ENCODE results near the gene ZNF609.
A peak's percentile ranks its signal among the peaks of the same experiment; 100 is the strongest.
"Not testable (repeated sequence)": the region's sequence is repeated elsewhere in the genome, so short reads cannot be mapped to it uniquely, and the experiment has no call there.

The ZNF609 gene

DNA sequence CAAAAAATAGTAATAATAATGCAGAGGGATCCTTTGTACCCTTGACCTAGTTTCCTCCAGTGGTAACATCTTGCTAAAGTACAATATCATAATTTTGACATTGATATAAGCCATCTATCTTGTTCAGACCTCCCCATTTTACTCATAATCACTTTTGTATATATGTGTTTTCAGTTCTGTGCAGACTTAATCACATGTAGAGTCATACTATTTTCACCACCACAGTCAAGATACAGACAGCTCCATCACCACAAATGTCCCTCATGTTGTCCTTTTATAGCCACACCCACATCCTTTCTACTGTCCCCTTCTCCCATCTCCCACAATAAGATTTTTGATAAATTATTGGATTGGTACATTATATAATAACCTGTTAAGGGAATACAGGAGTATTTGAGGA lies 25.4 kb downstream of the ZNF609 start:
- H3K27me3 ChIP-seq (ENCODE audit: insufficient read depth, low read length), result no peaks in the 10 kb centered on the region
- H3K4me1 ChIP-seq (ENCODE audit: insufficient read depth, low read length), result no peaks in the 10 kb centered on the region
- H3K27ac ChIP-seq (ENCODE audit: low read length), result no peak overlapping the region
- no peak overlapping the region for H3K9ac ChIP-seq (ENCODE audit: low read depth, low read length)
- H3K9me3 ChIP-seq (ENCODE audit: insufficient read depth, low read depth, low read length), result no peaks in the 10 kb centered on the region
- H3K4me3 ChIP-seq (ENCODE audit: low read length), result no peak overlapping the region
- peaks cover 4% of the 10 kb centered on the region; the same call in 1 of the 2 replicates for H3K36me3 ChIP-seq (ENCODE audit: insufficient read depth, low read depth, low read length)

DNA sequence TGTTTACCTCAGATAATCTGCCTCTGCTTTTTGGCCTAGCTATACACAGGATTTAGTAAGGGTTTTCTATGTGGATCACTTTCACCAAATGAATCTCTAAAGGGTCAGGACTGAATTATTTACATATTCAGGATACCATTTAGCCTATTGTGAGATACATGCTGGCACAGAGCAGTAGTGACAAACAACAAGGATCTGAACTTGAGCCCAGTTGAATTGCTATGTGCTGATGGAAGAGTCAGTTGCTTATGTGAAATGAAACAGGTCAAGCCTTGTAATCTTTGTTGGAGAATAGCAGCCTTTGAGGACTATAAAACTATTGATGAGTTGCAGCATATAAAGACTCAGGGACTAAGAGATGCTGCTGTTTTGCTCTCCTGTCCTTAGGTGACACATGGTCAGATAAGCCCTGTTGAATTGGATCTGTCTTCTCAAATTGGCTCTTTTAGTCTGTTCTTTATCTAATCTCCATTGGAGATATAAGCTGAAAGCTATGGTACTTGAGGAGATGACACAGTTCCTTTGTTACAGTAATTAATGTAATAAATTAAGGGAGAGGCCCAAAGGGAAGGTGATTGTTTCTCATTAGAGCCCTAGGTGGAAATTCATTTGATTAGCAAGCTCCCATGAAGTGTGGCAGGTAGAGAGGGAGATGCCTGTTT lies 30.4 kb downstream of the ZNF609 start:
- H3K9ac ChIP-seq (ENCODE audit: low read depth, low read length), result no peak overlapping the region
- no peaks in the 10 kb centered on the region for H3K4me1 ChIP-seq (ENCODE audit: insufficient read depth, low read length)
- H3K27ac ChIP-seq (ENCODE audit: low read length), result no peak overlapping the region
- H3K36me3 ChIP-seq (ENCODE audit: insufficient read depth, low read depth, low read length), result peaks cover 14% of the 10 kb centered on the region; the same call in 1 of the 2 replicates
- no peaks in the 10 kb centered on the region for H3K27me3 ChIP-seq (ENCODE audit: insufficient read depth, low read length)
- no peaks in the 10 kb centered on the region for H3K9me3 ChIP-seq (ENCODE audit: insufficient read depth, low read depth, low read length)
- H3K4me3 ChIP-seq (ENCODE audit: low read length), result no peak overlapping the region

GRCh38 chr15:64493641-64494040 lies 33.3 kb downstream of the ZNF609 start:
- no peak overlapping the region for H3K9ac ChIP-seq (ENCODE audit: low read depth, low read length)
- peaks cover 20% of the 10 kb centered on the region; the same call in 1 of the 2 replicates for H3K36me3 ChIP-seq (ENCODE audit: insufficient read depth, low read depth, low read length)
- no peaks in the 10 kb centered on the region for H3K9me3 ChIP-seq (ENCODE audit: insufficient read depth, low read depth, low read length)
- no peak overlapping the region for H3K27ac ChIP-seq (ENCODE audit: low read length)
- H3K4me3 ChIP-seq (ENCODE audit: low read length), result no peak overlapping the region
- no peaks in the 10 kb centered on the region for H3K4me1 ChIP-seq (ENCODE audit: insufficient read depth, low read length)
- no peaks in the 10 kb centered on the region for H3K27me3 ChIP-seq (ENCODE audit: insufficient read depth, low read length)

- H3K27me3 ChIP-seq (ENCODE audit: insufficient read depth, low read length); H3K9ac ChIP-seq (ENCODE audit: low read depth, low read length); H3K27ac ChIP-seq (ENCODE audit: low read length); H3K9me3 ChIP-seq (ENCODE audit: insufficient read depth, low read depth, low read length); H3K4me3 ChIP-seq (ENCODE audit: low read length); H3K4me1 ChIP-seq (ENCODE audit: insufficient read depth, low read length): not testable (repeated sequence)
- H3K36me3 ChIP-seq (ENCODE audit: insufficient read depth, low read depth, low read length), result peaks cover 38% of the 10 kb centered on the region
Observed at GRCh38 chr15:64495968-64496367, 35.6 kb downstream of the ZNF609 start.

GRCh38 chr15:64500695-64501395 lies 40.5 kb downstream of the ZNF609 start:
- no peak overlapping the region for H3K27ac ChIP-seq (ENCODE audit: low read length)
- H3K9me3 ChIP-seq (ENCODE audit: insufficient read depth, low read depth, low read length), result no peaks in the 10 kb centered on the region
- no peaks in the 10 kb centered on the region for H3K27me3 ChIP-seq (ENCODE audit: insufficient read depth, low read length)
- no peak overlapping the region for H3K4me3 ChIP-seq (ENCODE audit: low read length)
- H3K9ac ChIP-seq (ENCODE audit: low read depth, low read length), result no peak overlapping the region
- H3K36me3 ChIP-seq (ENCODE audit: insufficient read depth, low read depth, low read length), result peaks cover 62% of the 10 kb centered on the region
- H3K4me1 ChIP-seq (ENCODE audit: insufficient read depth, low read length), result peaks cover 9% of the 10 kb centered on the region

- H3K9ac ChIP-seq (ENCODE audit: low read depth, low read length), result no peak overlapping the region
- H3K4me3 ChIP-seq (ENCODE audit: low read length), result no peak overlapping the region
- H3K36me3 ChIP-seq (ENCODE audit: insufficient read depth, low read depth, low read length), result peaks cover 63% of the 10 kb centered on the region
- H3K9me3 ChIP-seq (ENCODE audit: insufficient read depth, low read depth, low read length), result no peaks in the 10 kb centered on the region
- H3K4me1 ChIP-seq (ENCODE audit: insufficient read depth, low read length), result peaks cover 9% of the 10 kb centered on the region
- H3K27ac ChIP-seq (ENCODE audit: low read length), result no peak overlapping the region
- H3K27me3 ChIP-seq (ENCODE audit: insufficient read depth, low read length), result no peaks in the 10 kb centered on the region
Observed at GRCh38 chr15:64501396-64501715, 41.0 kb downstream of the ZNF609 start.

DNA sequence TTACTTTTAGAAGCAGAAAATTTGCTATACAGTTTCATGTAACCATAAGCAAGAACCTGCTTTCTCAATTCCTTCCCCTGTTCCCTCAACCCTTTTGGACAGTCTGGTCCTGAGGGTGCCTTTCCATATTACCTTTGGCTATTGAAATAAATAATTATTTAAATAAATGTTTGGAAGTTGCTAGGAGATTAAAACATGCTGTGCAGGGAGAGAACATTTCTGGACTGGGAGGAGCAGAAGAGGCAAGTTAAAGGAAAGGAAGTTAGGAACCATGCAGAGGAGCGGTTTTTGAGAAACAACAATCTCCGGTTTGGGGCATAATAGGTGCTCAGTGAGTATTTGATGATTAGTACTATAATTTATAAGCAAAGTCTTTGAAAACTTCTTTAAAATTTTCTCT lies 41.8 kb downstream of the ZNF609 start:
- Histone ChIP-seq H3K27ac (ENCODE audit: low read length) (no peak overlapping the region), H3K27me3 (ENCODE audit: insufficient read depth, low read length) (no peaks in the 10 kb centered on the region), H3K4me1 (ENCODE audit: insufficient read depth, low read length) (peaks cover 9% of the 10 kb centered on the region), H3K36me3 (ENCODE audit: insufficient read depth, low read depth, low read length) (peaks cover 69% of the 10 kb centered on the region), H3K9me3 (ENCODE audit: insufficient read depth, low read depth, low read length) (no peaks in the 10 kb centered on the region), H3K4me3 (ENCODE audit: low read length) (no peak overlapping the region), H3K9ac (ENCODE audit: low read depth, low read length) (no peak overlapping the region)

GRCh38 chr15:64502551-64502950 lies 42.2 kb downstream of the ZNF609 start:
- Histone ChIP-seq H3K27ac (ENCODE audit: low read length) (no peak overlapping the region), H3K36me3 (ENCODE audit: insufficient read depth, low read depth, low read length) (peaks cover 73% of the 10 kb centered on the region), H3K4me3 (ENCODE audit: low read length) (no peak overlapping the region), H3K4me1 (ENCODE audit: insufficient read depth, low read length) (peaks cover 9% of the 10 kb centered on the region), H3K9me3 (ENCODE audit: insufficient read depth, low read depth, low read length) (no peaks in the 10 kb centered on the region), H3K9ac (ENCODE audit: low read depth, low read length) (0 out of 2 replicates have a peak overlapping the region, but pooled peaks have one; percentile 19), H3K27me3 (ENCODE audit: insufficient read depth, low read length) (no peaks in the 10 kb centered on the region)

GRCh38 chr15:64503197-64503596 lies 42.8 kb downstream of the ZNF609 start:
- Histone ChIP-seq H3K36me3 (ENCODE audit: insufficient read depth, low read depth, low read length) (peaks cover 73% of the 10 kb centered on the region), H3K9me3 (ENCODE audit: insufficient read depth, low read depth, low read length) (no peaks in the 10 kb centered on the region), H3K27ac (ENCODE audit: low read length) (no peak overlapping the region), H3K9ac (ENCODE audit: low read depth, low read length) (0 out of 2 replicates have a peak overlapping the region, but pooled peaks have one; percentile 19), H3K27me3 (ENCODE audit: insufficient read depth, low read length) (no peaks in the 10 kb centered on the region), H3K4me3 (ENCODE audit: low read length) (no peak overlapping the region), H3K4me1 (ENCODE audit: insufficient read depth, low read length) (peaks cover 9% of the 10 kb centered on the region)

- Histone ChIP-seq H3K27ac (ENCODE audit: low read length) (no peak overlapping the region), H3K27me3 (ENCODE audit: insufficient read depth, low read length) (no peaks in the 10 kb centered on the region), H3K36me3 (ENCODE audit: insufficient read depth, low read depth, low read length) (peaks cover 70% of the 10 kb centered on the region), H3K4me1 (ENCODE audit: insufficient read depth, low read length) (peaks cover 9% of the 10 kb centered on the region), H3K9ac (ENCODE audit: low read depth, low read length) (no peak overlapping the region), H3K4me3 (ENCODE audit: low read length) (no peak overlapping the region), H3K9me3 (ENCODE audit: insufficient read depth, low read depth, low read length) (no peaks in the 10 kb centered on the region)
Observed at GRCh38 chr15:64503640-64504039, 43.3 kb downstream of the ZNF609 start.

DNA sequence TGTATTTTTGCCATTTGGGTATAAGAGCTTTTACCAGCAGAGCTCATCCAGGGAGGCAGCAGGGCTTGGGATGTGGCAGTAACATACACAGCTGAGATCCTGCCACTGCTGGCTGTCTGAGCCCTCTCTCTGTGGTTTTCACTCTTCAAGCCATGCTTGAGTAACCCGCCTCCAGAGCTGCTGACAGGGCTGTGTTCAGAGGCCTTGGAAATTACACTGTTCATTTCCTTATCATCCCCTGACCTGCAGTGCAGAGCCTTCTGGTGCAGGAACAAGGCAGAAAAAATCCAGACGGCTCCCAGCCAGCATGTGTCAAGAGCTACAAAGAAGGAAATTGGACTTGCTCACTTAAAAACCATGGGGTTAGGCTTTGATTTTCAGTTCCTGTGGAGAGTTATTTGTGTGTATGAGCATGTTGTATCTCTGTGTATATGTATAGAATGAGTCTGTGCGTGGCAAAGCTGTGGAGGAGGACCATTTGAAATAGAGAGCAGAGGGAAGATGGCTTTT lies 47.0 kb downstream of the ZNF609 start:
- Histone ChIP-seq H3K9me3 (ENCODE audit: insufficient read depth, low read depth, low read length) (no peaks in the 10 kb centered on the region), H3K9ac (ENCODE audit: low read depth, low read length) (no peak overlapping the region), H3K27ac (ENCODE audit: low read length) (no peak overlapping the region), H3K4me1 (ENCODE audit: insufficient read depth, low read length) (peaks cover 9% of the 10 kb centered on the region; the same call in 1 of the 2 replicates), H3K27me3 (ENCODE audit: insufficient read depth, low read length) (no peaks in the 10 kb centered on the region), H3K4me3 (ENCODE audit: low read length) (no peak overlapping the region), H3K36me3 (ENCODE audit: insufficient read depth, low read depth, low read length) (peaks cover 53% of the 10 kb centered on the region)

DNA sequence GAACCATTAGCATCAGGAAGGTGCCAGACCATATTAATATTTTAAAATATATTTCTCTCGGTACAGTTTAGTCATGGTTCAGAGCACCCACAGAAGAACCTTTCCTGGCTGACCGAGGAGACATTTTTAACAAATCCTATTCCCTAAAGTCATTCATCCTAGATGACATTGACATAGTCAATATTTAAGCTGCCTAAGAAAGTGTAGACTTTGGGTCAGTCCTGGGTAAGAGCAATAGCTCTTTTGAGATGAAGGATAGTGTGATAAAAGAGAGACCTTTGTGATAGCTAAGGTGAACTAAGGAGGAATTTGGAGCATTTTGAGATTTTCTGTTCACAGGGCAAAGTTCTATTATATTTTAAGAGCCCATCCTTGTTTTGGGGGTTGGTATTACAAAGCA lies 47.5 kb downstream of the ZNF609 start:
- Histone ChIP-seq H3K27me3 (ENCODE audit: insufficient read depth, low read length) (no peaks in the 10 kb centered on the region), H3K4me1 (ENCODE audit: insufficient read depth, low read length) (peaks cover 7% of the 10 kb centered on the region; the same call in 1 of the 2 replicates), H3K9ac (ENCODE audit: low read depth, low read length) (no peak overlapping the region), H3K36me3 (ENCODE audit: insufficient read depth, low read depth, low read length) (peaks cover 53% of the 10 kb centered on the region), H3K27ac (ENCODE audit: low read length) (no peak overlapping the region), H3K9me3 (ENCODE audit: insufficient read depth, low read depth, low read length) (no peaks in the 10 kb centered on the region), H3K4me3 (ENCODE audit: low read length) (no peak overlapping the region)
